Stimulated activated CD4-positive, alpha-beta T cell treated with anti-CD3 and anti-CD28 coated beads, TNF-alpha, amount 100 ng/mL, for 24 hours (primary cell): ENCODE data around the gene ADGRG6.
"Not testable (repeated sequence)": the region's sequence is repeated elsewhere in the genome, so short reads cannot be mapped to it uniquely, and the experiment has no call there.

ENCODE experiments used
- DNase-seq, 3 experiments: peaks; one replicate each; pipeline ENCODE4 v3.0.0-alpha.2; 2020; ENCODE audit warnings: low read depth in 3 of 3

ADGRG6 gene

DNA sequence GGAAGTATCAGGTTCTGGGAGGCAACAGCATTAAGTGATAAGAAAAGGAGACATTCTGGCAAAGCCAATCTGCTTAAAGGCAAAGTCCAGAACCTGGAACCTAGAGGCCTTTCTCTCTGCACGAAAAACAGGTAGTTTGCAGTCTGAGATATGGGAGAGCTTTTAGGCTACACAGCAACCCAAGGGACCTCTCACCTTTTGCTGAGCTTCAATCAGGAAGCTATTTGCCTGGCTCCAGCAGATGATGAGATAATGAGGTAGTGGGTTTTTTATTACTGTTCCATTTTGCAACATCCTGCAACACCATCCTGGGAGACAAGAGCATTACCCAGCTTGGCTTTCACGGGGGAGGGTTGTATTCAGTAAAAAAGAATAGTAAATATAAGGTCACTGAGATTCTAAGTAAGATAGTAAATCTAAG lies 143.1 kb downstream of the ADGRG6 start:
- no peak for DNase-seq

DNA sequence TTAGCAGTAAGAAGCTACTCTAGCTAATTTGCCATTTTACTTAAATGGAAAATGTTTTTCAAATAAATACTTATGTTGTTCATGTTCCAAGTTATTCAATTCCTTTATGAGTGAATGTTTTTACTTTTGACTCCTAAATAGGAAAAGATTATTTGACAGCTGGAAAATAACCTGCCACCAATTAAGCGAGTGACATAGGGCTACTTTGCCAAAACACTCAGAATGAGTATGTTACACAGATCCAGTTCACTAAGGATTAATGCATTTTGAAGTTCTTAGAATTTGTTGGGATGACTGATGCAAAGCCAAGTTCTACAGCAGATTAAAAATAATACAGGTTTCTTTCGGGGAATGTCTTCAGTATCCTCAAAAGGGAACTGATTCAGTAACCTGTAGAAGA lies 144.4 kb downstream of the ADGRG6 start:
- DNase-seq: no peak

GRCh38 chr6:142446576-142446975 lies 144.8 kb downstream of the ADGRG6 start:
- DNase-seq: no peak

- no peak for DNase-seq
Observed at GRCh38 chr6:142448091-142448729, 146.4 kb downstream of the ADGRG6 start.

GRCh38 chr6:142450856-142451255 lies 149.0 kb downstream of the ADGRG6 start:
- not testable (repeated sequence) for DNase-seq

- no peak for DNase-seq
Observed at GRCh38 chr6:142452993-142453392, 151.2 kb downstream of the ADGRG6 start.

- DNase-seq: not testable (repeated sequence)
Observed at GRCh38 chr6:142454196-142454595, 152.4 kb downstream of the ADGRG6 start.

DNA sequence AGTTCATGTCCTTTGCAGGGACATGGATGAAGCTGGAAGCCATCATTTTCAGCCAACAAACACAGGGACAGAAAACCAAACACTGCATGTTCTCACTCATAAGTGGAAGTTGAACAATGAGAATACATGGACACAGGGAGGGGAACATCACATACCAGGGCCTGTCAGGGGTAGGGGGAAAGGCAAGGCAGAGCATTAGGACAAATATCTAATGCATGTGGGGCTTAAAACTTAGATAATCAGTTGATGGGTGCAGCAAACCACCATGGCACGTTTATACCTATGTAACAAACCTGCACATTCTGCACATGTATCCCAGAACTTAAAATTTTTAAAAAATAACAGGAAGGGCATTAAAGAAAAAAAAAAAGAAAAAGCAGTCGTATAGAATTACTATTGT lies 153.0 kb downstream of the ADGRG6 start:
- DNase-seq: not testable (repeated sequence)

GRCh38 chr6:142455957-142456589 lies 154.3 kb downstream of the ADGRG6 start:
- DNase-seq: no peak

DNA sequence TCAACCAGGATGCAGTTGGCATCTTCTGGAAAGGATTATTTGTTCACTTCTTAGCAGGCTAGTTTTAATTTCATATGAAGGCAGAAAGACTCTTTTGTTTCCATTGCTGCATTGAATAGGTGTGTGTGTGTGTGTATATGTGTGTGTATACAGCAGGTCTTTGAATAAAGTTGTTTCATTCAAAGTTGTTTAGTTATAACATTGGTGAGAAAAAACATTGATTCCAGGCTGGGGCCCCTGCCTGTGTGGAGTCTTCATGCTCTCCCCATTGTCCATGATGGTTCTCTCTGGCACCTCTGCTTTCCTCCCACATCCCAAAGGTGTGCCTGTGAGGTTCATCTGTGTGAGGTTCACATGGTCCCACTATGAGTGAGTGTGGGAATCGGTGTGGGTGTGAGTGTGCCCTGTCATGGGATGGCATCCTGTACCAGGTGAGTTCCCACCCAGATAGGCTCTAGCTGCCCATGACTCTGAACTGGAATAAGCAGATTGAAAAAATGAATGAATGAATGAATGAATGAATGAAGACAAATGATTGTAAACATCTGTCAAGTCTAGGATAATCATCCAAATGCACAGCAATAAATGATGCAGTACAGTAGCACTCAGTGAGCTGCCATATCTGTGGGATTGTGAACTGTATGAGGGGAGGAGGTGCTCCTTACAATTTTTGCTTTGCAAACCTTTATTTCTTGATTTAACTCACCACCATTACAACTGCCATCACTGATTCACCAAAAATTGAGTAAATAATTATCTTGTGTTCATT lies 156.0 kb downstream of the ADGRG6 start:
- no peak for DNase-seq

DNA sequence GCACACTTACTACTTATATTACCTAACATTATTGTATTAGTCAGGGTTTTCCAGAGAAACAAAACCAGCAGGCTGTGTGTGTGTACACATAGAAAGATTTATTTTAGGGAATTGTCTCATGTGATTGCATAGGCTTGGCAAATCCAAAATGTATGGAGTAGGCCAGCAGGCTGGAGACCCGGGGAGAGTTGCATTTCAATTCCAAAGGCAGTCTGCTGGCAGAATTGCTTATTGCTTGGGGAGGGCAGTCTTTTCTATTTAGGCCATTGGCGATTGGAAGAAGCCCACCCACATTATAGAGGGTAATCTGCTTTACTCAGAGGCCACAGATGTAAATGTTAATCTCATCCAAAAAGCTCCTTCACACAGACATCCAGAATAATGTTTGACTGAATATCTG lies 157.0 kb downstream of the ADGRG6 start:
- DNase-seq: no peak

DNA sequence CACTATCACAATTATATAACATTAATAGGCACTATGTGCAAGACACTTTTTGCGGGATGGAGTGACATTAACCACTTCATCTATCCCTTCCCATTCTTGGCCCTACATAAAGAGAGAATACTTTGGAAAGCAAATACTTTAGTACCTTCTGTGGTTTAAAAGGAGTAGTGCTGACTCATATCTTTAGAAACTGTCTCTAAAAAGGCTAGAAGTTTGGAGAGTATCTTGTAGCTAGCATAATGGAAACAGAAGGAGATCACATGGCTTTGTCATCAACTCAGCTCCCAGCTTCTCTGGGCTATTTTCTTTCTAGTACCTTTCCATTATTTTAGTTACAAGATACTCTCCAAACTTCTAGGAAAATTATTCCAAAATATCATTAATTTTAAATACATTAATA lies 157.5 kb downstream of the ADGRG6 start:
- no peak for DNase-seq

- peak in 1 of 3 experiments; percentile 5 for DNase-seq
Observed at GRCh38 chr6:142462260-142462659, 160.5 kb downstream of the ADGRG6 start.

GRCh38 chr6:142463988-142464387 lies 162.2 kb downstream of the ADGRG6 start:
- no peak for DNase-seq

- DNase-seq: no peak
Observed at GRCh38 chr6:142469220-142469619, 167.4 kb downstream of the ADGRG6 start.

DNA sequence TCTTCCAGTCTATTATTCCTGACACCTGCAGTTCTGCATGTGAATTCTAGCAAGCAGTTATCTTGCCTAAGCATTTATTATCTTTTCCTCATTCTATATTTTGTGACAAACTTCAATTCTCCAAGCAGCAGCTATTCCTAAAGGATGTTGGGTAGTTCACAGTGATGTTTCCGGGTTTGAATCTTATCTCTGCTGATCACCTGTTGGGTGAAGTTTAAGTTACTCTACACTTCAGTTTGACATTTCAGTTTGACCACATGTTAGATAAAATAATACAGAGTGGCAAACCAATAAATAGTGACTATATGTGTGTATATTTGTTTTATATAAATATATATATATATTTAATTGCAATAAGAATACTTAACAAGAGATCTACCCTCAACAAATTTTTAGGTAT lies 168.6 kb downstream of the ADGRG6 start:
- DNase-seq: no peak

- no peak for DNase-seq
Observed at GRCh38 chr6:142474531-142475289, 172.9 kb downstream of the ADGRG6 start.

DNA sequence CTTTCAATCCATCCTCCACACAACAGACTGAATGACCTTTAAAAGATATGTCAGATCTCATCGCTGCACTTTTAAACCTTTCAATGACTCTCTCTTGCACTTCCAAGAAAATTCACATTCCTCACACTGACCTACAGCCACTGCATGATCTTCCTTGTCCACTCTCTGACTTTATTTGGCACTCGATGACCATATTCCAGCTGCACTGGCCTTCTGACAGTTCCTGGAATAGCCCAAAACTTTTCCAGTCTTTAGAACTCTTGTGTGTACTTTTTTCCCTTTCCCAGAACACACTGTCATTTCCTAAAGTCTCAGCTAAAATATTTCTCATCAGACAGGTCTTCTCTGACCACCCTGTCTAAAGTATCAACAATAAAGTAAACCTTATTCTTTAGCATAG lies 174.6 kb downstream of the ADGRG6 start:
- DNase-seq: no peak

- no peak for DNase-seq
Observed at GRCh38 chr6:142478117-142478516, 176.3 kb downstream of the ADGRG6 start.

GRCh38 chr6:142481466-142481865 lies 179.7 kb downstream of the ADGRG6 start:
- DNase-seq: no peak

DNA sequence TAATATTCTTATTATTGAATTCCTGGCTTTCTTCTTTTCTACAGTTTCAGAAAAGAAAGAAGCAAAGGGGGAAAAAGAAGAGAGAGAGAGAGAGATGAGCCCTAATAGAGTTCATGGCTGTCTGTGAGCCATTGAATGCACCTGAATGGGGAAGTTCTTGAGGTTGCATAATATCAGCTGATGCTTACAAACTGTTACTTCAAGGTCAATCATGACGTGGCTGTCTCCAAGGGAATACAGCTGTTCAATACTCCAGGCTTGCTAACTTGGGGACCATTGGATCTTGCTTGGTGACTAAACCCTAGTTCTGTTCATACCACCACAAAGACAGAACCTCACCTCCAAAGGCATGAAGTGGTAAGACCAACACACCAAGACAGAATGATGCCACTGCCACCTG lies 180.4 kb downstream of the ADGRG6 start:
- no peak for DNase-seq

GRCh38 chr6:142482974-142483373 lies 181.2 kb downstream of the ADGRG6 start:
- DNase-seq: no peak
